PC-9 (cell line): ENCODE results near the gene TBCD.

Source experiments
- CTCF ChIP-seq: fragments of 200-600 bp; sonication (generic); conservative IDR thresholded peaks from 2 replicates; pipeline ENCODE4 v1.6.1; 2017; ENCODE audit warnings: mixed run types, antibody characterized with exemption, mild to moderate bottlenecking, moderate library complexity
- EZH2 ChIP-seq: fragments of 200-600 bp; sonication (generic); IDR thresholded peaks from 2 replicates; pipeline ENCODE4 v1.8.0; 2017; ENCODE audit warnings: antibody characterized with exemption, low read depth

GRCh38 chr17:82702231-82702927 lies 49.5 kb upstream of the TBCD start:
- TF ChIP-seq EZH2 (no peak), CTCF (no peak)
